ENCODE measurements around the gene MGLL.

The MGLL gene

DNA sequence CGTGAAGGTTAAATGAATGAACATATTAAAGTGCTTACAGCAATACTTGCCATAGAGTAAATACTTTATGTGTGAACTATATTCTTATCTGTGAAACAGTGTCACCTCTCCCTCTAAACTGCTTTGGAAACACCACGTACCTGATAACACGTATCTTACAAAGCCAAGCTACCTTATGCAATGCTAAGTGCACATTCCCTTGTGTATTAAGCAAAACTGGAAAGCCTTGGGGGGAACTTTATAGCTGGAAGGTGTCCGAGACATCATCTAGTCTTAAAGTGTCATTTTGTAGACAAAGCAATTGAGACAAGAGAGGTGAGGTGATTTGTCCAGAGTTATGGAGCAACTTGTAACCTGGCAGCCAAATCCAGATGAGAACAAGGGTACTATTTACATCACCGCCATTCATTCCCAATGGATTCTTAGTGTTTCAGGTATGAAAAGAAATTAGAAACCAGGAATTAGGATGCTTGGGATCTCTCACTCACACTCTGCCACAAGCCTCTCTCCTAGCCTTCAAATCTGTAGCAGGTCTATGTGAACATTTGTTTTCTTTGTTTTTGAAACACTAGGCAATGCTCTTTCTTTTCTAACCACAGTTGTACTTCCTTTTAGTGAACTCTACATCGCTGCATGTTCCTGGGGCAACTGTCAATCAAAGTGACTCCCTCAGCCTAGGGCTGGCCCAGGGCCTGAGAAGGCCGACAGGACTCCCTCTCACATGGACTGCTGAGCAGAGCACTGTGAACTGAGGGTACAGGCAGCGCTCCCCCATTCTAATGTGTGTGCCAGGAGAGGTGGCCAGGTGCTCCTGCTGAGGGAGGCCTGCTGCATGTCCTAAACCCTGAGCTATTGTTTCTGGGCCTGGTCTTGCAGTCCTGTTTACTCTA lies 13.9 kb upstream of the MGLL start:
- no peak for DNase-seq

DNA sequence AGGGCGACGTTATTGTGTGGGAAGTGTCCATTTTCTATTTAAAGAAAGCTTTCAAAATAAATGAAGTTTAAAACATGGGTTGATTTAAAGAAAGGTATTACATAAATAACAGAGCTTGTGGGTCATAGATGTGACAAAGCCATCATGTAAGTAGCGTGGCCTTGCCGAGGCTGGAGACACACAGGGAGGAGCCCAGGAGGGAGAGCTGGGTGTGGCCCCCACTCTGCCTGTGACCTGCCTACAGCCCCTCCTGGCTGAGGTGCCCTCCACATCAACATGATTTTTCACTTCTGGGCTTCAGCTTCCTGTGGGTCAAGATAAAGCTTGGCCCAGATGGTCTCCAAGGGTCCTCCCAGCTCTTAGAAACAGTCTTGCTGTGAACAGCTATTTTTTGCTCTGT lies 12.5 kb upstream of the MGLL start:
- DNase-seq: no peak

DNA sequence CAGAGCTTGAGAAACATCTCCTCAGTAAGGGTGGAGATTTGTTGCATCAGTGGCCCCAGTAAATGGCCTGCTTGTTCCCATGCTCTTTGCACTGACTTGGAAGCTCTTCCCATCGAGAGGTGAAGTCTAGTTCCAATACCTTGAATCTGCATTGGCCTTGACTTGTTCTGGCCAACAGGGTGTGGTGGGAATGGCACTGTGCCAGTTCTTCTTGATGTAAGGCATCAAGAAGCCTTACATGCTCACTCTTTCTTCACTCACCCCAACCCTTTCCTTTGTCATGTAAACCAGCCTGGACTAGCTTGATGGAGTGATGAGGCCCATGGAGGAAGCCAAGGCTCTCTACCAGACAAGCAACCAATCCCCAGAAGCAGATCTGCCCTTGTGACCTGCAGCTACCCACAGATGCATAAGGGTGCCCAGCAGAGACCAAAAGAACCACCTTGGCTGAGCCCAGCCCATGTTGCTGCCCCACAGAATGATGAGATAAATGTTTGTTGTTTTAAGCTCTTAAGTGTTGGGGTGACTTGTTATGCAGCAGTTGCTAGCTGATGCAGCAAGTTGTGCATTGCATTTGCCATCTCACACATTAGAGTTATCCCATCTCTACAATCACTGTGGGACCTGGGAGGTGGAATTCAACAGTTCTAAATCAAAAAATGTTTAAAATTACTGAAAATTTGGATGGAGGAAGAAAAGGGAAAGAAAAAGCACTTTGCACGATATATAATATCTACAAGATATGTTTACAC lies 11.1 kb upstream of the MGLL start:
- no peak for DNase-seq

DNA sequence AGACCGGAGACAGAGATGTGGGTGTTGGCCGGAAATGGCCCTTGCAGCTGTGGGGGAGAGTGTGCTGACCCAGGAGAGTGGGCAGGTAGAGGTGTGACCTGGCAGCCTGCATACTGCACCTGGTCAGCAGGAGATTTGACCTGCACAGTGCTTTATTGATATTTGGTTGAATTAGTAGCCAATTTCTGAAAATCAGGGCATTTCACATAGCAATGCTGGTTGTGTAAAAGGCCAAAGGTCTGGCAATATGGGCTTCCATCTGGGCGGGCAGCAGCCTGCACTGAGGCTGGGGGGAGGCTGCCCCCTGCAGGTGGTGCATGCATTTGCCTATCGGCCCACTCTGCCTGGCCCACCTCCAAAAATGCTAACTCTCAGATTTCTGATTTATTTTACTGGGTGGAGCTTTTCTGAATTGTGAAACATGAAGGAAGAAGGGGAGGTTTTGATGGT lies 9.4 kb upstream of the MGLL start:
- no peak for DNase-seq

DNA sequence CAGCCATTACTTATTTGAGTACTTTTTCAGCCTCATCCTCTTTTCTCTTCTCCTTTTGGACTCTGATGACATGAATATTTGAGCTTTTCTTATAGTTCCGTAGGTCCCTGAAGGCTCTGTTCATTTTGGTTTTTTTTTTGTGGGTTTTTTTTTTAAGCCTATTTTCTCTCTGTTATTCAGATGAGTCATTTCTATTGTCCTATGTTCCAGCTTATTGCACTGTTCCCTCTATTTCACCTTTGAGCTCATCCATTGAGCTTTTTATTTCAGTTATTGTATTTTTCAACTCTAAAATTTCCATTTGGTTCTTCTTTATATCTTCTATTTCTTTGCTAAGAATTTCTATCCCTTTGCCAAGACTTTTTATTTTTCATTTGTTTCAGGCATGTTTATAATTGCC lies 7.2 kb upstream of the MGLL start:
- no peak for DNase-seq

DNA sequence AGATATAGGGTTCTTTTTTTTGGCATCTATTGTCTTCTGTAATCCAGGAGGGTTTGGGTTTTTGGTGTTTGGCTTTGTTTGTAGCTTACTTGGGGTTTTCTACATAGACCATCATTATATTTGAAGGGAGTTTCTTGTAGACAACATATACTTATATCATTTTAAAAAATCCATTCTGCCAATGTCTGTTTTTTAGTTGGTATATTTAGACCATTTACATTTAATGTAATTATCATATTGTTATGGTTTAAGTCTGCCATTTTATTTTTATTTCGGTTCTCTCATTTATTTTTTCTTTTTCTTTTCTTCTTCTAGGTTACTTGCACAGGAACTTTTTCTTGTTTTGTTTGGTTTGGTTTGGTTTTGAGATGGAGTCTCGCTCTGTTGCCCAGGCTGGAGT lies 5.5 kb upstream of the MGLL start:
- DNase-seq: no peak

DNA sequence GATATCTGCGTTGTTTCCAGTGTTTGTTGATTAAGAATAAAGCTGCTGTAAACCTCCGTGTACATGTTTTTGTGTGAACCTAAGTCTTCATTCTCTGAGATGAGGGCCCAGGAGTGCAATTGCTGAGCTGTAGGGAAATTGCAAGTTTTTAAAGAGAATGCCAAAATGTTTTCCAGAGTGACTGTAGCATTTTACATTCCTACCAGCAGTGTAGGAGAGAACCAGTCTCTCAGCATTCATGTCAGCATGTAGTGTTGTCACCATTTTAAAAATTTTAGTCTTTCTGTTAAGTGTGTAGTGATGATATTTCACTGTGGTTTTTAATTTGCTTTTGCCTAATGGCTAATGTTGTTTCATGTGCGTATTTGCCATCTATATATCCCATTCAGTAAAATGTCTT lies 3.4 kb upstream of the MGLL start:
- DNase-seq: no peak

DNA sequence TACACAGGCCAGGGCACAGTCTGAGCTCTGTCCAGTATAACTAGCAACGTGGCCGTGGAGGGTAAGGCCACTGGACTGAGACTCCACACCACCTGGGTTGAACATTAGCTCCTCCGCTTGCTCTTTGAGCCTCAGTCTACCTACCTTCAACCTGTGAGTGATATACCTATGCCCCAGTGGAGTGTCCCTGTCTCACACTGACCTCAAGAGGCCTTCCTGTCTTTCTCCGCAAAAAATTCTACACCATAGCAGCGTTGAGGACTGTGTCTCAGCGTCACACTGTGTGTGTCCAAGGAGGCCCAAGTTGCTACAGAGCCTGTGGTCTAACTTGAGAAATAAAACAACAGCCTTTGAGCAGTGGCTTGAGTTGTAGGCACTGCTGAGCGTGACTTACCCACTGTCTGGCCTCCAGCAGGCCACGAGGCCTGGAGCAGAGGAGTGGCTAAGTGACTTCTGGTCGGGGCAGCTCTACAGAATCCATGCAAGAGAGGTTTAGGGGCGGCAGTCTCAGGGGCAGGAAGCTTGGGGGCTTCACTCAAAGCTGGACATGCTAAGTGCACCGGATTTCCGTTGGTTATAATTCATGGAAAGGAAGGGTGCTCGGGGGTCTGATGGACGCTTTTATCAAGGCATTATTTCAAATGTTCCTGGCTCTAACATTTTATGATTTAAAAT lies 2.0 kb upstream of the MGLL start:
- DNase-seq: no peak

DNA sequence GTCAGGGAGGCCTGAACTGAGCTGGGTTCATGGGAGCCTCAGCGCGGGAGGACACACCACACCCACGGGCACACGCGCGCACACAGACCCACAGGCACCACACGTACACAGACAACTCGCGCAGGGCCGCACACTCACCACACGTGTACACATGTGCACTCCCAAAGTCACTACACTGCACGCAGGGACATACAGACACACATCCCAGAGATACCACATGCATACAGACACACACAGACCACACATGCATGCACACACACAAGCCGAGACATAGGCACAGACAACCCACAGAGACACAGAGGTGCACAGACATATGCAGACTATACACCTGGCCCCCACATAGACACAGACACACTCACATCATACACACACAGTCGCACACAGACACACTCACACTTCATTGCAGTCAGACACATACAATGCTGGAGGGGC lies 1.1 kb upstream of the MGLL start:
- peak; percentile 41 for DNase-seq

DNA sequence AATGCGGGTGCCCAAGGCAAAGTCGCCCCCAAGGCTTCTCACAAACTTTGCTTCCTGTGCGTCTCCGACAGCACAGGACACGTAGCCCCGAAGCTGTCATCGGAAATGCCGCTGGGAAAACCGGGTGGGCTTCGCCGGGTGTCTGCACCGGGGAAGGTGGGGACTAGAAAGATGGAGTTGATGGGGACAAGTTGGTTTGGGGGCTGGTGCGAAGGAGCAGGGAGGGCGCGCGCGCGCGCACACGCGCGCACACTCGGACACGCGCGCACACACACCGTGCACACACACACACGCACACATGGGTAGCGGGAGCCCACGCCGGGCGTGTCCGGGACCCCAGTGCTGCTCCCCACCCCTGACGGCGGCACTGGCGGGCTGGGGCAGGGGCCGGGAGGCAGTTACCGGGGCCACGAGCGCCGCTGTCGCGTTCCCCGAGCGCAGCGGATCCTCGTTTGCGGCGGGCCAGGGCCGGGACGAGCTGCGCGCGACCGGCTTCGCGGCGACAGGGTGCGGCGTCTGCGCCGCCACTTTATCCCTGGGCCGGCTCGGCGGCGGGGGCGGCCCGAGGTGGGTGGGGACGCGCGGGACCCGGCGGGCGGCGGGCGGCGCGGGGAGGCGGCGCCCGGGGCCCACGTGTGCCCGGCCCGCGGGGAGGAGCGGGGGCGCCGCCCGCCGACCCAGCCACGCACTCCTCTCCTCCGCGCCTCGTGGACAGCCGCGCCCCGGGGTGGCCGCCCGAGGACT lies 539 bp upstream of the MGLL start:
- DNase-seq: peak; percentile 83

DNA sequence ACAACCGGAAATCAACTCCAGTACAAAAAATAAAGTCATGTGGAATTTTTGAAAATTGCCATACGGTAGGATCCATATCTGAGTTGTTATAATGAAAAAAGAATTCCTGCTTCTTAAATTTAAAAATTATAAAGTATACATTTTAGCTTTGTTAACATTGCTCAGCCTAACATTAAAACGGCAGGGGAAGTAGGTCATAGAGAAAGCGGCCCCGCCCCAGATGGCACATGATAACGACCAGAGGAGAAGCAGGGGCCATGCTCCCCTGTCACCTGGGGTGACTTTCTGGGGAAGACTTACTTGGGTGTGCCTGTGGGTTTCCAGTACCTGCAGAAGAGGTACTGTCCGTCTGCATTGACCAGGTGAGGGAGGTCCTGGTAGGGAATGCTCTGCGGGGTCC lies 921 bp downstream of the MGLL start:
- no peak for DNase-seq

DNA sequence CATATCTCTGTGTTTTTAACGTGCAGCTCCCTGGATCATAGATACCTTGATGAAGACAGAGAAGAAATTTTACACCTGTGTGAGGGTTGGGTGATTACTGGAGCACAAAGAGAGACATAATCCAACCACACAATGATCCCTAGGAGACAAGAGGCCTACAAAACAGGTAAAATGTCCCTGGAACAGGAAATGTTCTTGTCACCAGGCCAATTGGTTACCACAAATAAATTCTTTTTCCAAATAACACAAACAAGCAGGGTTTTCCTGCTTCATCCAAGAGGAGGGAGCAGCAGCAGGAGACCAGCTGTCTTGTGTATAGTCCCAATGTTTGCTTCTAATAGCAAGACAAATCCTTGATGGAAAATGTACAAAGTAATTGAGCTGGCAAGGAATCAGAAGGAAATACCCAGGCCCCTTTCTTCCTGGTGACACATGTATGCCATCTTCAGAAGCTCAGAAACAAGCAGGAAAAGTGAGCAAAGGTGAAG lies 1.4 kb downstream of the MGLL start:
- DNase-seq: peak; percentile 59

DNA sequence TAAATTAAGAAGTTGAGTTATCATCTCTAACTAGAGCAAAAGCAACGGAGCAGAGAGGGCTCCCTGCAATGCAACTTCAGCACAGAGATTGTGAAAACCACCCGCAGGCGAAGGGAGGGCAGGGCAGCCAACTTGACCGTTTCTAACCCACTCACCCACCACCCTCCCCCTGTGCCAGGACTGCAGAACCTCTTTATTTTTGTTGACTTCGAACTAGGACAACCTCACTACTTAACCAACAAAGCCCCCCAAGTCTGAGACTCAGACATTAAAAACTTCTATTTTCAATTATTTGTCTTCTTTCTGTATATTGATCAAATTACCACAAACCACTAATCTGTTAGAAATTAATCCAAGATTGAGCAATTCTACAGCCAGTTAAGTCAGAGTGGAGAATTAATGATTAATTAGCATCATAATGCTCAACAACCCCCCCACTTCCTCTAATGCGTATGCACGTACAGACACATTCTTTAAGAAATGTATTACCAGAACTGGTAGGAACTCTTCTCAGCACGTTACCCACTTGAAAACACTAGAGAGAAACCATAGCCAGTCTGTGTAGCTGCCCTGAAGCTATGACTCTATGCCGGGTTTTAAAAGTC lies 2.0 kb downstream of the MGLL start:
- DNase-seq: no peak

DNA sequence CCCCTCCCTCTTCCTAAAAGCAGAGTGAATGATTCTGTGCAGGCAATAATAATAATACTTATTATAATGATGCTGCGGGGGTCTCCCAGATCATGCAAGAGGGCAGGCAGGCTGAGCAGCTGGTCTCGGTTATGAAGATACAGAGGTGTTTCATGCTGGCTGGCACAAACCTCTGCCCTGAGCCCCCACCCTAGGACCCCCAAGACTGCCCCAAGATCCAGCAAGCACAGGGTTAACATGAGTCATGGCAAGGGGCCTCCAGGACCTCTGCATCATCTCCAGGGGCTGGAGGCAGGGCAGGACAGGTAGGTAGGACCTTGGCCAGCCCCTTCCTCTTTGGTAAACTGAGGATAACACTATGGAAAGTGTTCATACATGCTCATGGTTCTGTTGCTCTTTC lies 2.7 kb downstream of the MGLL start:
- DNase-seq: no peak

DNA sequence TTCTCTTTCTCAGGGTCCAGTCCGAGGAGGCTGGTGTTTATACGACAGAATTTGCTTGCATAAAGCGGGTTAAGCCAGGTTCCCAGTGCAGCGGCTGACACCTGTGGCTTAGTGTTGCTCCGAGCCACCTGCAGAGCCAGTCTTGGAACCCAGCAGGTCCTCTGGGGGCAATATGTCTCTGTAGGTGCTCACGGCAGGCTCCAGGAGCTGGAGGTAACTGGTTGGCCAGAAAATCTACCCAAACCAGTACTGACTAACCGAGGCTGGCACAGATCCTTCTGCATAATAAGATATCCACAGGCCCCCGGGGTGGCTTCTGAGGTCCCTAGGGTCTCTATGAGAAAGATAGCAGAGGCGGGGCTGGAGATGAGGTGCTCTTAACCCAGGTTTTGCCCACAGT lies 3.2 kb downstream of the MGLL start:
- no peak for DNase-seq

DNA sequence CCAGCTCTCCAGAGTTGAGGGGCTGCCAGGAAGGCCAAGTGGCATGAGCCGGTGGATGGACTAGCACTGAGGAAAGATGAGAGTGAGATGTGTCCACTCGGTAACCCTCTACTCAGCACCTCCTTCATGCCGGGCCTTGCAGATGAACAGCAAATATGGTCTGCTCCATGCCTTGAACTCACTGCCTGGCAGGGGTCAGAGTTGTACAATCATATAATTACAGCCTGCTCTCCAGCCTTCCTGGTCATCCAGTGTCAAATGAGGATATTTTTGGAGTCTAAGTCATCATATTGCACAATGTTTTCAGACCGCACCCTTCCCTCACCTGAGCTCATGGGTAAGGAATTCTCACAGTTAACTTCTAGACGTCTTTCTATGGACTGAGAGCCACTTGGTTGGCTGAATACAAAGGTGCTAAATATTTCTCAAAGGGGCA lies 4.9 kb downstream of the MGLL start:
- no peak for DNase-seq

DNA sequence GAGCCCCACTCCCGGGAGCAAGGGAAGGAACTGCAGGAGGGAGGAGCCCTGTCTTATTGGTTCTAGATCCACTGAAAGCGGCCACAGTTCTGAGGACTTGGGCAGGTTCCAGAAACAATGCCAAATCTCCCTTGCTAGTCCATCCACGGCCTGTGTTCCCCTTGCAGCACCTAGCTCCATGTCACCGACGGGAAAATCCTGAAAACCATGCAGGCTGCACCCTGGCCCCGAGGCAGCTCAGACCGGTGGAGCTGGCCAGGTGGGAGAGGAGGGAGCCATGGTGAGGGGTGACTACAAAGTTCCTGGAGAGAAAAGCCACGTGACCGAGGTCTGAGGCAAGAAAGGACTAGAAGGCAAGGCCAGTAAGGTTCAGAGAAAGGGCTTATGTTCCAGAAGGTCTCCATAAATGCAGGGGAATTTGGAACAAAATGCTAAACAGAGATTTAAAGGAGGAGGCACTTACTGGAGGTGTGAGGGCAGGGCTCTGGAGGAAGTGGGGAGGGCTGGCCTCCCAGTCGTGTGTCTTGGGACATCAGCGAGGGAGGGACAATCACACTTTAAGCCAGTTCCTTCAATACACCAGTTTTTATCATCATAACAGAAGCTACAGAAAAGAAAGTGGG lies 5.4 kb downstream of the MGLL start:
- no peak for DNase-seq

DNA sequence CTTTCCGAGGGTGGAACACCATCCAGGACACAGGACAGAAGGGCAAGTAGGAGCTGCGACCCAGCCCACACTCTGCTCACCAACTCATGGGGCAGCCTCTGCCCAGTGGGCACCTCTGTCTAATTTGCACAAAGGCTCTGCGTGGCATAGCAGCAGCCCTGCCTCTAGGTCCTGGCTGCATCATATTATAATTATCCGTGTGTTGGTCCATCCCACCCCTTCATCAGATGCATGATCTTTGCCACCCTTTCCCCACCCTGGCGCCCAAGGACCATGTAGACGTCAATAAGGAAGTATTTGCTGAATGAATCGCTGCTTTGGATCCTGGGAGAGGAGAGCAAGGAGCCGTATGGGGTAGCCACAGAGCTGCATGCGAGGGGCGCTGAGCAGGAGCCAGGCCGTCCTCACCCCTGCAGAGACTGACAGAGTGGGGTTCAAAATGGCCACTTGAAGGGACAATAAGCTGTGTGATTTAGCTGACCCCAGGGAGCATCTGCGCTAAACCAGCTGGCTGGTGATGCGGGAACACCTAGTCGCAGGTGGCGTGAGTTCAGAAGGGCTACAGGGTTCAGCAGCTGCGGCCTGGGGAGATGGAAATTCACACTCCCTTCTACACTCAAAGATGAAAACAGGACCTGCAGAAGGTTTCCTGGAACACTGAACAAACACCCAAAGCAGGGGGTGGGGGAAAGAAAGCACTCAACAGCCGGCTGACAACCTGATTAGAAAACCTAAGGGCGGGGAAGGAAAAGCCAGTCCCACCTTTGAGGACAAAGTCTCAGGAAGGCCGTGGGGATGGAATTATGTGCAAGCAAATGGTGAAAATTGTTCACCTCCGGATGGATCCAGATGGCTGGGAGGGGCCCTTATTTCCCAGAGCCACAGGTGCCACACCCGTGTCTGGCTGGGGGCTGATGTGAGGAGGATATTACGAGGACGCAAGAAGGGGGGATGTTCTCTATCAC lies 6.4 kb downstream of the MGLL start:
- DNase-seq: no peak

DNA sequence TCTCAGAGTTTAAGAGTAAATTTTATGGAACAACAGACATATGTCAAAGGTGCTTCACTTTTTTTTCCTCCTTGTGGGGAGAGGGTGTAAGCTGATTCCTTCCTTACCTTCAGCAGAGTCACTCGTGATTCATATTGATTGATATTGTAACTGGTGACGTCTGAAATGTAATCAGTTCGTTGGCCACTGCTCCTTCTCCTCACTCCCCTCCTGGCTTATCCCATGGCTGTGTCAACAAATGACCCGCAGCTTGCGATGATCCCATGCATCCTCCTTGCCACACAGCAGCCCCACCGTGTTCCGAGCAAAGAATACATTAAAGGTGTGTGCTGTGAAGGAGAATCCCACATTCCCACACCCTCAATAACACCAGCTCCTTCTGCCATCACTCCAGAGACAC lies 7.3 kb downstream of the MGLL start:
- no peak for DNase-seq

DNA sequence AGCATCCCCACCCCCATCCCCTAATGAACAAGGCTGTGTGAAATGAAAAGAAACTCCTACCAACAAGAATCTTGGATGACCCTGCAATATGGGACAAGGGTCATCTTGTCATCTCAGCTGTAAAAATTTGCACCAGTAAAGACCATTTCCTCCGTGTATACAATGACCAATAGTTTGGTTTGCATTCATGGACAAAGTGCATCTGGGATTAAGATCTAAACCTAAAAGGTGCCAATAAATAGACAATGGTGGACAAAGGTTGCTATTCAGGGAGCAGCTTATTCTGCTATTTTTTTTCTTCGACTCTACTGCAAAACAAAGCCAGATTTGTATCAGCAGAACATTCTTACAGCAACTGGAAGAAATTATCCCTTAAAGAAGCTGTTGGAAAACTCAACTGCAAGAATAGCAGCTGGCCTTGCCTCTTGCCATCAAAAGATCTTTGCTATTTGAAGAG lies 8.0 kb downstream of the MGLL start:
- DNase-seq: no peak
